Measurements from ENCODE around the gene PHF12. TPM values are rescaled to one million over a fixed set of nuclear protein-coding genes. Genes with fewer than 3 reads are reported as not detected.

Gene PHF12
- total and polyA plus RNA-seq, 2 of the 13 experiments (the other 11 are each of a cell fraction or from before 2014, with no cell fraction given): 9.8 to 17.1 TPM

DNA sequence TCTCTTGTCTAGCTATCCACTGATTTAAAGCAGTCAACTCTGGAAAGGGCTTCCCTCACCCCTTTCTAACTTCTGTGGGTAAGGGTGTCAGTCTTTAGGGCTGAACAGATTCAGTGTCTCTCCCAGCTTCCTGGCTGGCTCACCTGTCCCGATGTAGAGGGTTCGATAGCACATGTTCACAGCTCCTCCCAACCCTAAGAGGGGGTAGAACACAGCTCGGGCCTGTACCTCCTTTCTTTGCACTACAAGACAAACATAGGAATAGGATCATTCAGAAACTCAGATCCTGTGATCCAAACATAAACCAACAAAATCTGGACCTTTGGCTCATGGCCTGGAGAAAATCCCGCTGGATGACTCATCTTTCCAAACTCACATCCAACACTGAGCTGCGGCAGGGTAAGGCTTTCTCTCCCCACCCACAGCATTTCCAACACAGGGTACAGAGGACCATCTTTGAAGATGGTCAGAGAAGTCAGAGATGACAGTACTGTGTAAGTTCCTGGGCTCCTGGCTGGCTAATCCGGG lies 42.6 kb downstream of the PHF12 start (continued):
- TF ChIP-seq NFATC3 (CRISPR knock-in tag; IDR thresholded peaks at IDR 0.05) (no peak), TAF1 (CRISPR knock-in tag; IDR thresholded peaks at IDR 0.05) (no peak), ZNF136 (CRISPR knock-in tag; IDR thresholded peaks at IDR 0.05; ENCODE audit: low read depth) (0 out of 2 replicates have a peak, but pooled peaks have one; percentile 37)
- TF ChIP-seq, protein P1, sequence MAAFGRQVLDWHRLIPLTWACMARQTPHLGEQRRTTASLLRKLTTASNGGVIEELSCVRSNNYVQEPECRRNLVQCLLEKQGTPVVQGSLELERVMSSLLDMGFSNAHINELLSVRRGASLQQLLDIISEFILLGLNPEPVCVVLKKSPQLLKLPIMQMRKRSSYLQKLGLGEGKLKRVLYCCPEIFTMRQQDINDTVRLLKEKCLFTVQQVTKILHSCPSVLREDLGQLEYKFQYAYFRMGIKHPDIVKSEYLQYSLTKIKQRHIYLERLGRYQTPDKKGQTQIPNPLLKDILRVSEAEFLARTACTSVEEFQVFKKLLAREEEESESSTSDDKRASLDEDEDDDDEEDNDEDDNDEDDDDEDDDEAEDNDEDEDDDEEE (CRISPR knock-in tag; IDR thresholded peaks at IDR 0.05): peak; percentile 62; the same call in 1 of the 2 replicates
- TF ChIP-seq, protein P2, sequence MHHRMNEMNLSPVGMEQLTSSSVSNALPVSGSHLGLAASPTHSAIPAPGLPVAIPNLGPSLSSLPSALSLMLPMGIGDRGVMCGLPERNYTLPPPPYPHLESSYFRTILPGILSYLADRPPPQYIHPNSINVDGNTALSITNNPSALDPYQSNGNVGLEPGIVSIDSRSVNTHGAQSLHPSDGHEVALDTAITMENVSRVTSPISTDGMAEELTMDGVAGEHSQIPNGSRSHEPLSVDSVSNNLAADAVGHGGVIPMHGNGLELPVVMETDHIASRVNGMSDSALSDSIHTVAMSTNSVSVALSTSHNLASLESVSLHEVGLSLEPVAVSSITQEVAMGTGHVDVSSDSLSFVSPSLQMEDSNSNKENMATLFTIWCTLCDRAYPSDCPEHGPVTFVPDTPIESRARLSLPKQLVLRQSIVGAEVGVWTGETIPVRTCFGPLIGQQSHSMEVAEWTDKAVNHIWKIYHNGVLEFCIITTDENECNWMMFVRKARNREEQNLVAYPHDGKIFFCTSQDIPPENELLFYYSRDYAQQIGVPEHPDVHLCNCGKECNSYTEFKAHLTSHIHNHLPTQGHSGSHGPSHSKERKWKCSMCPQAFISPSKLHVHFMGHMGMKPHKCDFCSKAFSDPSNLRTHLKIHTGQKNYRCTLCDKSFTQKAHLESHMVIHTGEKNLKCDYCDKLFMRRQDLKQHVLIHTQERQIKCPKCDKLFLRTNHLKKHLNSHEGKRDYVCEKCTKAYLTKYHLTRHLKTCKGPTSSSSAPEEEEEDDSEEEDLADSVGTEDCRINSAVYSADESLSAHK (CRISPR knock-in tag; IDR thresholded peaks at IDR 0.05; ENCODE audit: borderline replicate concordance): no peak

- in situ Hi-C loops (cut with HindIII; ENCODE audit: extremely low pct_ligation_motif_present, low pct_unique_long_range_greater_than_20kb): no loop called here
- 94% methylated on average over 3 of the region's 3 CpGs for WGBS (ENCODE audit: low lambda C conversion rate)
- POLR2A ChIA-PET: interaction anchor here (0.7 to 2.5 kb wide), 12 partner anchors 11 to 273 kb away, joined by 3 to 16 read pairs (median 4); partner anchors contain the start of genes FLOT2, MYO18A, PHF12 and PIPOX
- CTCF ChIA-PET (ENCODE audit: low intra/inter-chr PET ratio, low total read pairs): no interaction called here
- intact Hi-C loops (cut with micrococcal nuclease; ENCODE audit: unreplicated experiment): loop anchor here (2.0 kb wide), 1 partner anchor 65 kb away; the partner anchor contains the start of gene FAM222B
- H4K20me1 ChIP-seq (ENCODE audit: insufficient read depth, low read length): peaks cover 4% of the 10 kb centered on the region; the same call in 1 of the 2 replicates
- FAIRE-seq (peak; percentile 4), ATAC-seq (no peak; the same call in 2 of the 3 replicates), DNase-seq (ENCODE audit: low spot score) (peak; percentile 43)
- peaks cover 66% of the 10 kb centered on the region for H3K4me1 ChIP-seq (ENCODE audit: insufficient read depth, low read length)
- H2AFZ ChIP-seq (ENCODE audit: low read length): no peak overlapping the region
- peak overlapping the region; percentile 50; the same call in 1 of the 2 replicates for H3K4me2 ChIP-seq (ENCODE audit: low read depth, low read length)
- H3K9me3 ChIP-seq (ENCODE audit: low read length): no peaks in the 10 kb centered on the region
- no peaks in the 10 kb centered on the region for H3K27me3 ChIP-seq (ENCODE audit: control insufficient read depth in 1 of 2, insufficient read depth in 2 of 2, low read length in 2 of 2)
- H3K36me3 ChIP-seq (replicated peaks in 1 of 2; ENCODE audit: control insufficient read depth in 1 of 2, insufficient read depth in 2 of 2, low read length in 2 of 2): peaks cover 27 to 62% of the 10 kb centered on the region in 2 experiments
- H3K79me2 ChIP-seq (ENCODE audit: insufficient read depth, low read length): no peaks in the 10 kb centered on the region
- H3K27ac ChIP-seq (ENCODE audit: extremely low read length, insufficient read depth, low read length): peak overlapping the region; percentile 70
- no TSS peak for BruUV-seq (replicated peaks)
- H3K9ac ChIP-seq (ENCODE audit: insufficient read depth, low read depth, low read length): peak overlapping the region; percentile 44
- H3K4me3 ChIP-seq (replicated peaks in 1 of 3; ENCODE audit: insufficient read depth in 1 of 3, low read depth in 2 of 3, low read length in 3 of 3): no peak overlapping the region
- TF ChIP-seq CEBPB (IDR thresholded peaks at IDR 0.05; ENCODE audit: borderline replicate concordance, low read depth, low read length) (peak; percentile 47; the same call in 1 of the 2 replicates), EP300 (IDR thresholded peaks at IDR 0.05; ENCODE audit: low read depth in 2 of 2, low read length in 2 of 2) (0 out of 4 replicates have a peak, but pooled peaks of 1 of the 2 experiments have one; percentile 7), EP300 (CRISPR knock-in tag; IDR thresholded peaks at IDR 0.05; ENCODE audit: borderline replicate concordance) (no peak), SOX13 (IDR thresholded peaks at IDR 0.05) (no peak), SOX13 (CRISPR knock-in tag; conservative IDR thresholded peaks at IDR 0.05 in 1 of 2, IDR thresholded peaks at IDR 0.05 in 1 of 2) (peak in 1 of 2 experiments; percentile 72; a peak in 2 of 4 replicates), ETS1 (CRISPR knock-in tag; IDR thresholded peaks at IDR 0.05) (no peak), ZNF709 (CRISPR knock-in tag; IDR thresholded peaks at IDR 0.05) (no peak), CEBPG (CRISPR knock-in tag; IDR thresholded peaks at IDR 0.05) (peak; percentile 62), SOX5 (CRISPR knock-in tag; IDR thresholded peaks at IDR 0.05; ENCODE audit: borderline replicate concordance) (peak; percentile 41; the same call in 1 of the 2 replicates)
- TF ChIP-seq, protein P3, sequence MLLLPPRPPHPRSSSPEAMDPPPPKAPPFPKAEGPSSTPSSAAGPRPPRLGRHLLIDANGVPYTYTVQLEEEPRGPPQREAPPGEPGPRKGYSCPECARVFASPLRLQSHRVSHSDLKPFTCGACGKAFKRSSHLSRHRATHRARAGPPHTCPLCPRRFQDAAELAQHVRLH (CRISPR knock-in tag; IDR thresholded peaks at IDR 0.05; ENCODE audit: borderline replicate concordance, low read depth): 0 out of 2 replicates have a peak, but pooled peaks have one; percentile 4
Observed at GRCh38 chr17:28907709-28908475, 43.4 kb downstream of the PHF12 start.
